ENCODE results near the gene PET117. TPM values are rescaled to one million over a fixed set of nuclear protein-coding genes. Genes with fewer than 3 reads are reported as not detected.
"Not testable (repeated sequence)": the region's sequence is repeated elsewhere in the genome, so short reads cannot be mapped to it uniquely, and the experiment has no call there.

The PET117 gene
- total and polyA plus RNA-seq, 2 donors (not counting 3 experiments of a cell fraction or from before 2014, with no cell fraction given), result 4.6 to 11.4 TPM

DNA sequence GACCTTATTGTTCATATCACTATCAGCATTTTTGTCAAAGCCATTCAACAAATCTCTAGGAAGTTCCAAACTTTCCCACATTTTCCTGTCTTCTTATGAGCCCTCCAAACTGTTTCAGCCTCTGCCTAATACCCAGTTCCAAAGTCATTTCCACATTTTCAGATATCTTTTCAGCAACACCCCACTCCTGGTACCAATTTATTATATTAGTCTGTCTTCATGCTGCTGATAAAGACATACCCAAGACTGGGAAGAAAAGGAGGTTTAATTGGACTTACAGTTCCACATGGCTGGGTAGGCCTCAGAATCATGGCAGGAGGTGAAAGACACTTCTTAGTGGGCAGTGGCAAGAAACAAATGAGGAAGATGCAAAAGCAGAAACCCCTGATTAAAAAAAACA is 42.7 kb downstream of the PET117 start:
- DNase-seq (ENCODE audit: low read depth, low spot score); H4K20me1 ChIP-seq (replicated peaks; ENCODE audit: control insufficient read depth, extremely low read depth, insufficient read depth, low read length); H3K9me3 ChIP-seq (replicated peaks; ENCODE audit: control insufficient read depth, insufficient read depth, low read length); dilution Hi-C loops (cut with MboI; ENCODE audit: extremely low pct_ligation_motif_present, low sequenced_read_pairs); H3K9ac ChIP-seq (replicated peaks; ENCODE audit: extremely low read depth, insufficient read depth, low read length); CTCF ChIA-PET; H3K4me3 ChIP-seq (replicated peaks in 1 of 3; ENCODE audit: insufficient read depth in 1 of 3, low read depth in 1 of 3, low read length in 3 of 3); H3K36me3 ChIP-seq (ENCODE audit: control insufficient read depth in 2 of 2, extremely low read depth in 1 of 2, insufficient read depth in 2 of 2, low read length in 2 of 2); H3K79me2 ChIP-seq (ENCODE audit: control insufficient read depth, insufficient read depth, low read length); intact Hi-C loops (cut with micrococcal nuclease); FAIRE-seq; BruUV-seq (replicated peaks); H2AFZ ChIP-seq (ENCODE audit: low read depth, low read length); H3K4me2 ChIP-seq (ENCODE audit: insufficient read depth, low read length); POLR2A ChIA-PET; H3K27ac ChIP-seq (ENCODE audit: insufficient read depth, low read depth, low read length); H3K9me1 ChIP-seq (replicated peaks; ENCODE audit: control insufficient read depth, extremely low read depth, insufficient read depth, low read length); H3K27me3 ChIP-seq (ENCODE audit: control insufficient read depth in 2 of 2, insufficient read depth in 2 of 2, low read length in 2 of 2); H3K4me1 ChIP-seq (ENCODE audit: control insufficient read depth, extremely low read depth, insufficient read depth, low read length): not testable (repeated sequence)

DNA sequence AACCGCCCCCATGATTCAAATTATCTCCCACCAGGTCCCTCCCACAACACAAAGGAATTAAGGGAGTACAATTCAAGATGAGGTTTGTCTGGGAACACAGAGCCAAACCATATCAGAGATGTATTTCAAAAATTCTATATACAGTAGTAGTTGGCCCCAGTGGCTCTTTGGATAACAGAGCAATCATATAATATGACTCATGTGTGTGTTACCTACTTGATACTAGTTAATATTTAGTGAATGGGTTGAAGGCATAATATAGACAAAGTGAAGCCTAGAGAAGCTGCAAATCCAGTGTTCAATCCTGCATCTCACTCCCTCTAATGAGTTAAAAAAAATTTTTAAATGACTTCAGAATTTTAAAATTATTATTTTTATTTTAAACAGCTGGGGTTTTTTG is 43.2 kb downstream of the PET117 start:
- ChIA-PET POLR2A (no interaction called here), CTCF (no interaction called here)
- dilution Hi-C loops (cut with MboI; ENCODE audit: extremely low pct_ligation_motif_present, low sequenced_read_pairs) (no loop called here), intact Hi-C loops (cut with micrococcal nuclease) (no loop called here)
- H3K27ac ChIP-seq (ENCODE audit: insufficient read depth, low read depth, low read length), result no peak overlapping the region
- H3K9me1 ChIP-seq (replicated peaks; ENCODE audit: control insufficient read depth, extremely low read depth, insufficient read depth, low read length), result no peaks in the 10 kb centered on the region
- no peaks in the 10 kb centered on the region for H3K4me1 ChIP-seq (ENCODE audit: control insufficient read depth, extremely low read depth, insufficient read depth, low read length)
- BruUV-seq (replicated peaks), result no TSS peak
- DNase-seq (ENCODE audit: low read depth, low spot score) (no peak), FAIRE-seq (no peak)
- no peak overlapping the region for H2AFZ ChIP-seq (ENCODE audit: low read depth, low read length)
- no peaks in the 10 kb centered on the region for H3K9me3 ChIP-seq (replicated peaks; ENCODE audit: control insufficient read depth, insufficient read depth, low read length)
- TF ChIP-seq POLR2AphosphoS5 (IDR thresholded peaks at IDR 0.05; ENCODE audit: insufficient read depth, low read depth, low read length), result no peak
- no peak for TF ChIP-seq GATA2 (IDR thresholded peaks at IDR 0.05; ENCODE audit: insufficient read depth, insufficient read length, low read depth, low read length)
- TF ChIP-seq CTCF (IDR thresholded peaks at IDR 0.05; ENCODE audit: extremely low read depth in 1 of 2, insufficient read depth in 1 of 2, low read depth in 1 of 2, low read length in 2 of 2), result no peak
- no peak for TF ChIP-seq FOS (IDR thresholded peaks at IDR 0.05; ENCODE audit: borderline replicate concordance, insufficient read depth, low read length)
- TF ChIP-seq MYC (IDR thresholded peaks at IDR 0.05; ENCODE audit: low read depth, low read length), result no peak
- TF ChIP-seq JUN (IDR thresholded peaks at IDR 0.05; ENCODE audit: borderline replicate concordance, insufficient read depth, insufficient read length, low read depth), result no peak
- no peak for TF ChIP-seq POLR2A (IDR thresholded peaks at IDR 0.05; ENCODE audit: low read depth, low read length)
- TF ChIP-seq, protein P1, sequence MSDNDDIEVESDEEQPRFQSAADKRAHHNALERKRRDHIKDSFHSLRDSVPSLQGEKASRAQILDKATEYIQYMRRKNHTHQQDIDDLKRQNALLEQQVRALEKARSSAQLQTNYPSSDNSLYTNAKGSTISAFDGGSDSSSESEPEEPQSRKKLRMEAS (IDR thresholded peaks at IDR 0.05; ENCODE audit: insufficient read depth, insufficient read length), result no peak
- no peak for TF ChIP-seq EZH2 (IDR thresholded peaks at IDR 0.05; ENCODE audit: borderline replicate concordance, low read depth, low read length, severe bottlenecking)
- H3K4me3 ChIP-seq (replicated peaks in 1 of 3; ENCODE audit: insufficient read depth in 1 of 3, low read depth in 1 of 3, low read length in 3 of 3), result no peak overlapping the region
- no peak overlapping the region for H3K9ac ChIP-seq (replicated peaks; ENCODE audit: extremely low read depth, insufficient read depth, low read length)
- no peaks in the 10 kb centered on the region for H4K20me1 ChIP-seq (replicated peaks; ENCODE audit: control insufficient read depth, extremely low read depth, insufficient read depth, low read length)
- H3K79me2 ChIP-seq (ENCODE audit: control insufficient read depth, insufficient read depth, low read length), result no peaks in the 10 kb centered on the region
- H3K36me3 ChIP-seq (ENCODE audit: control insufficient read depth in 2 of 2, extremely low read depth in 1 of 2, insufficient read depth in 2 of 2, low read length in 2 of 2), result peaks cover 0 to 2% of the 10 kb centered on the region in 2 experiments
- no peaks in the 10 kb centered on the region for H3K27me3 ChIP-seq (ENCODE audit: control insufficient read depth in 2 of 2, insufficient read depth in 2 of 2, low read length in 2 of 2)
- H3K4me2 ChIP-seq (ENCODE audit: insufficient read depth, low read length), result no peak overlapping the region

Measured in endothelial cell of umbilical vein (primary cell).